A673 (cell line): ENCODE data around the gene SMU1.

Experiments
- CTCF ChIP-seq: fragments of 300-800, 200-600 bp; sonication (generic); conservative IDR thresholded peaks from 2 replicates; pipeline ENCODE4 v1.5.1; 2017; ENCODE audit warnings: low read depth, mild to moderate bottlenecking, antibody characterized with exemption, low read length, moderate library complexity, mixed read lengths
- EZH2 ChIP-seq: fragments of 200-600 bp; sonication (generic); IDR thresholded peaks from 2 replicates; pipeline ENCODE4 v1.6.1; 2017; ENCODE audit warnings: borderline replicate concordance, low read depth, mild to moderate bottlenecking, mixed read lengths, antibody characterized with exemption, low read length; ENCODE audit not compliant: poor library complexity, severe bottlenecking

DNA sequence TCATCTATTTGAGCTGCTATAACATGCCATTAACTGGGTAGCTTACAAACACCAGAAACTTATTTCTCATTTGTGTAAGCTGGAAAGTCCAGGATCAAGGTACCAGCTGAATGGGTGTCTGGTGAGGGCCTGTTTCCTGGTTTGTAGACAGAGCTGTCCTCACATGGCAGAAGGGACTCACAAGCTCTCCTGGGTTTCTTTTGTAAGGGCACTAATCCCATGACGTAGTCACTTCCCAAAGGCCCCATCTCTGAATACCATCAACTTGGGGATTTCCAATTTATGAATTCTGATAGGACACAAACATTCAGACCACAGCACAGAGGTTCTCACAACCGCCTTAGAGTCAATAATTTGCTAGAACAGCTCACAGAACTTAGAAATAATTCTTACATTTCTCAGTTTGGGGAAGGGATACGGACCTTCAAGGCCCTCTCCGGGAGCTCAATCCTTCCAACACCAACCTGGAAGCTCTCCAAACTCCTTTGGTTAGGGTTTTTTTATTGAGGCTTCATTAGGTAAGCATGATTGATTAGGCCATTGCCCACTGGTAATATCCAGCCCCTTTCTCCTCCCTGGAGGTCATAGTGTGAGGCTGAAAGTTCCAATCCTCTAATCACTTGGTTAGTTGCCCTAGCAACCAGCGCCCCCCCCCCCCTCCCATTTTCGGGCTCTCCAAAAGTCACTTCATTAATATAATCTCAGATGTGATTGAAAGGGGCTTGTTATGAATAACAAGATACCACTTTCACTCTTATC lies 59.0 kb downstream of the SMU1 start:
- TF ChIP-seq CTCF (no peak), EZH2 (no peak)
